Ishikawa (cell line): Measurements from ENCODE around the gene ZNF84.

Source experiments
- EP300 ChIP-seq: IDR thresholded peaks from 2 replicates; pipeline ENCODE4 v1.6.1; 2012; ENCODE audit warnings: borderline replicate concordance
- NFIC ChIP-seq: IDR thresholded peaks from 2 replicates; pipeline ENCODE4 v1.6.1; 2012
- TAF1 ChIP-seq: IDR thresholded peaks from 2 replicates; pipeline ENCODE4 v1.6.1; 2012; ENCODE audit warnings: low read depth, mild to moderate bottlenecking
- YY1 ChIP-seq: IDR thresholded peaks from 2 replicates; pipeline ENCODE4 v1.6.1; 2012; ENCODE audit warnings: low read depth

- TF ChIP-seq NFIC (no peak), YY1 (no peak), TAF1 (no peak), EP300 (no peak)
These were observed 38.6 kb upstream of the ZNF84 start for GRCh38 chr12:132998741-132999140.
